ENCODE data around the gene ADCY3. TPM values are rescaled to one million over a fixed set of nuclear protein-coding genes. Genes with fewer than 3 reads are reported as not detected.

ADCY3 gene
- total and polyA plus RNA-seq, 10 of the 15 experiments (the other 5 are each of a cell fraction or from before 2014, with no cell fraction given) = 2.8 to 102 (median 50.4) TPM

DNA sequence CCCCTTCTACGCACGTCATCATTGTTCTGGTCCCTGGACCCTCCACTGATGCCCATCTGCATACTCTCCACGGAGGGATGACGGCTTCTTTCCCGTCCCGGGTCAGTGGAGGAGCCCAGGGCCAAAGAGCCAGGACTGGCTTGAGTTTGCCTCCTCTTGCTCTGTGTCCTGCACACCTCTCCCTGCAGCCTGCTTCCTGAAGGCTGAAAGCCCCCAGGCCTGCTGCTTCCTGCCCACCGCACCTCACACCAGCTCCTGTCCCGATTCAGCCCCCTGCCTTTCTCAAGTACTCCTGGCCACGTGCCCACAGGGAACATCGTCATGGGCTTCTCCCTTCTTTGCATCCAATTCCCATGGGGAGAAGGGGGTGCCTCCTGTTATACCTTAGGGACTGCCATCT is 7.1 kb downstream of the ADCY3 start:
- Histone ChIP-seq H3K27ac (ENCODE audit: control insufficient read depth, insufficient read depth) (no peak overlapping the region), H3K27me3 (replicated peaks in 1 of 2; ENCODE audit: control insufficient read depth in 2 of 2, insufficient read depth in 2 of 2, low read length in 1 of 2) (no peaks in the 10 kb centered on the region), H3K4me1 (ENCODE audit: control insufficient read depth, insufficient read depth, low read length) (peaks cover 12% of the 10 kb centered on the region), H3K9me3 (replicated peaks; ENCODE audit: control insufficient read depth, insufficient read depth, low read length) (peaks cover 4% of the 10 kb centered on the region; the same call in 2 of the 3 replicates), H2AFZ (ENCODE audit: control insufficient read depth, low read depth, low read length) (no peak overlapping the region), H4K20me1 (ENCODE audit: control insufficient read depth, insufficient read depth) (peaks cover 4% of the 10 kb centered on the region; the same call in 1 of the 2 replicates), H3K79me2 (ENCODE audit: control insufficient read depth, insufficient read depth, low read length) (peaks cover 30% of the 10 kb centered on the region), H3K9ac (ENCODE audit: control insufficient read depth, insufficient read depth, low read length) (no peak overlapping the region), H3K36me3 (ENCODE audit: control insufficient read depth in 2 of 2, insufficient read depth in 2 of 2, low read length in 1 of 2) (peaks cover 1 to 6% of the 10 kb centered on the region in 2 experiments; a peak in 3 of 4 replicates), H3K4me3 (no peak overlapping the region), H3K4me2 (ENCODE audit: control insufficient read depth, insufficient read depth) (no peak overlapping the region; the same call in 1 of the 2 replicates)
- ChIA-PET CTCF (no interaction called here), SMC1A (ENCODE audit: uncharacterized antibody, unreplicated experiment) (interaction anchor here (1.0 kb wide), 1 partner anchor 33 kb away, joined by 3 read pairs; no protein-coding TSS in a partner anchor), POLR2A (no interaction called here), RAD21 (ENCODE audit: unreplicated experiment) (no interaction called here)
- BruUV-seq (replicated peaks) = no TSS peak
- FAIRE-seq (no peak), ATAC-seq (no peak), DNase-seq (ENCODE audit: low read depth, low spot score) (no peak)
- in situ Hi-C loops (cut with MboI) = no loop called here
- TF ChIP-seq RB1 (IDR thresholded peaks at IDR 0.05; ENCODE audit: borderline replicate concordance) (no peak), MEF2B (IDR thresholded peaks at IDR 0.05; ENCODE audit: partially characterized antibody, poor library complexity, severe bottlenecking) (no peak), RAD51 (IDR thresholded peaks at IDR 0.05) (no peak), SREBF2 (IDR thresholded peaks at IDR 0.05; ENCODE audit: low read length) (no peak), GATAD2B (conservative IDR thresholded peaks at IDR 0.05; ENCODE audit: low read depth) (no peak), SIX5 (IDR thresholded peaks at IDR 0.05; ENCODE audit: low read depth, low read length, severe bottlenecking) (no peak), SUPT20H (IDR thresholded peaks at IDR 0.05; ENCODE audit: borderline replicate concordance, control insufficient read depth, low read depth, low read length) (no peak), SUZ12 (IDR thresholded peaks at IDR 0.05; ENCODE audit: unreplicated experiment) (no peak), CHD1 (IDR thresholded peaks at IDR 0.05; ENCODE audit: low read depth, low read length) (no peak)
- 84% methylated on average over 10 of the region's 10 CpGs for WGBS (ENCODE audit: insufficient coverage, insufficient replicate concordance, low lambda C conversion rate, missing lambda C conversion rate)
- intact Hi-C loops (cut with micrococcal nuclease; ENCODE audit: unreplicated experiment) = no loop called here
